ENCODE results near the gene NFKBIE.

NFKBIE gene

DNA sequence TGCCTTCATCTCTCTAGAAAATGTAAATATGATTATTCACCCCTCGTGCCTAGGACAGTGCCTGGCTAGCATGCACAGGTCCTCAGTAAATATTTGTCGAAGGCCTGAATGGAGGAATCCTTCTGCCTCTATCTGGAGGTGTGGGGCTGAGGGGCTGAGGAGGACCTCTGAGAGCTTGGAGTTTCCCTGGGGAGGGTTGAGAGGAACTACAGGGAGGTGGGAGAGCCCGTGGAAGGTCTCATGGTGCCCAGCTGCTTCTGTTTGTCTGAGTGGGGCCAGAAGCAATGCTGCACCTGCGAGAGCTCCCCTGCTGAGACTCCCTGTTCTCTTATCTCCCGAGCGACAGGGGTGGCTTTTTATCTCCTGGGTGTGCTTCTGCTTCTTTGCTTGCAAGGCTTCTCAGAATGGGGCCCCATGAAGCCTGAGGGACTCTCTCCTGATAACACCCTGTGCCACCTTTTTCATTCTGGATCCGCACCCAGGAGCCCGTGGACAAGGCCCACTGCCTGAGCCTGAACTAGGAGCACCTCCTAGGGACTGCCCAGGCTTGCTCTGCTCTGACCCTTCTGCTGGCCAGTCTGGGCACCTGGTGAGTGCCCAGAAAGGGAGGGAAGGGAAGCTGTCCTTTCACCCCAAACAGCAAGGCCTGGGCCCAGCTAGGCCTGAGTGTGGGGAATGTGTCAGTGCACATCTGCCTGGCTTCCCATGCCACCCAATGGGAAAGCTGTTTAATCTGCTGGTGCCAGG, 39.6 kb downstream of the NFKBIE start:
- peak overlapping the region in 1 of 2 donors; percentile 31 for H3K4me3 ChIP-seq (ENCODE audit: low read length in 2 of 2)
- H3K27me3 ChIP-seq (ENCODE audit: control insufficient read depth in 2 of 2, insufficient read depth in 2 of 2, low read length in 2 of 2), result no peaks in the 10 kb centered on the region
- peak overlapping the region in 1 of 2 donors; percentile 40 for H3K27ac ChIP-seq (ENCODE audit: low read depth in 2 of 2, low read length in 2 of 2)
- no peak overlapping the region for H3K9ac ChIP-seq (ENCODE audit: low read depth in 1 of 2, low read length in 2 of 2)
- peaks cover 0 to 3% of the 10 kb centered on the region in 2 donors for H3K36me3 ChIP-seq (ENCODE audit: control insufficient read depth in 2 of 2, insufficient read depth in 2 of 2, low read length in 2 of 2)
- H3K9me3 ChIP-seq (ENCODE audit: control insufficient read depth in 2 of 2, low read length in 2 of 2), result no peaks in the 10 kb centered on the region
- peaks cover 25 to 26% of the 10 kb centered on the region in 2 donors for H3K4me1 ChIP-seq (ENCODE audit: control insufficient read depth in 2 of 2, insufficient read depth in 2 of 2, low read length in 2 of 2)

DNA sequence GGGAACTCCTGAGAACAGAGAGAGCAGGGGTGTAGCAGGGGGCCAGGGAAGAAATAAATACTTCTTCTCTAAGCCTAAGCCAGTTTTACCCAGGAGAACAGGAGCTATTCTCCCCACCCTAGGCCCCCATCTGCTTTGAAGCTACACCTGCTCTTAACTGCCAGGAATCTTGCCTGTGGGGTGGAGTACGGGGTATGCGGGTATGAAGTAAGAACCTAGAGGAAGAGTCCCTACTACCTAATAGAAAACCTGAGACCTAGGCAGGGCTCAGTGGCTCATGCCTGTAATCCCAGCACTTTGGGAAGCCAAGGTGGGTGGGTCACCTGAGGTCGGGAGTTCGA, 40.4 kb downstream of the NFKBIE start:
- H3K9ac ChIP-seq (ENCODE audit: low read depth in 1 of 2, low read length in 2 of 2), result no peak overlapping the region
- H3K36me3 ChIP-seq (ENCODE audit: control insufficient read depth in 2 of 2, insufficient read depth in 2 of 2, low read length in 2 of 2), result peaks cover 0 to 2% of the 10 kb centered on the region in 2 donors
- H3K4me1 ChIP-seq (ENCODE audit: control insufficient read depth in 2 of 2, insufficient read depth in 2 of 2, low read length in 2 of 2), result peaks cover 27 to 29% of the 10 kb centered on the region in 2 donors
- H3K9me3 ChIP-seq (ENCODE audit: control insufficient read depth in 2 of 2, low read length in 2 of 2), result no peaks in the 10 kb centered on the region
- H3K27me3 ChIP-seq (ENCODE audit: control insufficient read depth in 2 of 2, insufficient read depth in 2 of 2, low read length in 2 of 2), result no peaks in the 10 kb centered on the region
- H3K27ac ChIP-seq (ENCODE audit: low read depth in 2 of 2, low read length in 2 of 2), result no peak overlapping the region
- no peak overlapping the region for H3K4me3 ChIP-seq (ENCODE audit: low read length in 2 of 2)

DNA sequence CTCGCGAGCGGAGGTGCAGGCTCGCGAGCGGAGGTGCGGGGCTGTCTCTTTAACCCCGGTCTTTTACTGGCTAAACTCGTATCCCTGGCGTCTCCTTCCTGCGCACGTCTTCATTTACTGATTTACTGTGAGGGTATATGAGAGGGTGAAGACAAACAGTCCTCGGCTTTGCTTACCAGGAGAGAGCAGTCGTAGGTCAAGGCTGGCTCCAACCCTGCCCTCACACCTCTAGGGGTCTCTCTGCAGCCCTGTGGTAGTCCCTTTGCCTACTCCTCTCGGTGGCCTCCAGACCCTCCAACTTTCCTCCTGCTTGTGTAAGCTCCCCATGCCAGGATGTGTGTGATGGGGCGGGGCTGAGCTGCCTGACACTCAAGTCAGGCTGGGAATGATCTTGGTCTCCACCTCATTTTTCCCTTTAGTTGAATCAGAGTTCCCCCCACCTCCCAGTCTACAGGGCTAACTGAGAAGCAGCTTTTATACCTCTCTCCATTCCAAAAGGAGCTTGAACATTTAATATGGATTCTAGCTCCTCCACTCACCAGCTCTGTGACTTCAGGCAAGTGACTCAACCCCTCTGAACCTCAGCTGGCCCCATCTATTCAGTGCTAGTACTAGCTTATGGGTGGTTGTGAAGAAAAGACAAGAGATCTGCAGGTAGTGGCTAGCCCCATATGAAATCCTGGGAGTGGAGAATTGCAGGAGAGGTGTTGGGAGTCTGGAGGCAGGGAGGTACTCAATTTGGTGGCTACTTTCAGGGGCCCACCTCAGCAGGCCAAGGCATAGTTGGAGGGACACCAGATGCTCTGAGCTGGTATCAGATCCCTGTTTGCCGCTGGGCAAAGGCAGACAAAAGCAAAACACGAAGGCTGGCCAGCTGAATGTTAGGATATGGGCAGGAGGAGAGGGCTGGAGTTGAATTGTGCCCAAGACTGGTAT, 41.1 kb downstream of the NFKBIE start:
- no peaks in the 10 kb centered on the region for H3K36me3 ChIP-seq (ENCODE audit: control insufficient read depth in 2 of 2, insufficient read depth in 2 of 2, low read length in 2 of 2)
- H3K27me3 ChIP-seq (ENCODE audit: control insufficient read depth in 2 of 2, insufficient read depth in 2 of 2, low read length in 2 of 2), result no peaks in the 10 kb centered on the region
- peaks cover 30 to 31% of the 10 kb centered on the region in 2 donors for H3K4me1 ChIP-seq (ENCODE audit: control insufficient read depth in 2 of 2, insufficient read depth in 2 of 2, low read length in 2 of 2)
- peak overlapping the region in 1 of 2 donors; percentile 48 for H3K27ac ChIP-seq (ENCODE audit: low read depth in 2 of 2, low read length in 2 of 2)
- peak overlapping the region; percentile 24 to 45 for H3K9ac ChIP-seq (ENCODE audit: low read depth in 1 of 2, low read length in 2 of 2)
- H3K9me3 ChIP-seq (ENCODE audit: control insufficient read depth in 2 of 2, low read length in 2 of 2), result no peaks in the 10 kb centered on the region
- peak overlapping the region; percentile 61 to 67 for H3K4me3 ChIP-seq (ENCODE audit: low read length in 2 of 2)

DNA sequence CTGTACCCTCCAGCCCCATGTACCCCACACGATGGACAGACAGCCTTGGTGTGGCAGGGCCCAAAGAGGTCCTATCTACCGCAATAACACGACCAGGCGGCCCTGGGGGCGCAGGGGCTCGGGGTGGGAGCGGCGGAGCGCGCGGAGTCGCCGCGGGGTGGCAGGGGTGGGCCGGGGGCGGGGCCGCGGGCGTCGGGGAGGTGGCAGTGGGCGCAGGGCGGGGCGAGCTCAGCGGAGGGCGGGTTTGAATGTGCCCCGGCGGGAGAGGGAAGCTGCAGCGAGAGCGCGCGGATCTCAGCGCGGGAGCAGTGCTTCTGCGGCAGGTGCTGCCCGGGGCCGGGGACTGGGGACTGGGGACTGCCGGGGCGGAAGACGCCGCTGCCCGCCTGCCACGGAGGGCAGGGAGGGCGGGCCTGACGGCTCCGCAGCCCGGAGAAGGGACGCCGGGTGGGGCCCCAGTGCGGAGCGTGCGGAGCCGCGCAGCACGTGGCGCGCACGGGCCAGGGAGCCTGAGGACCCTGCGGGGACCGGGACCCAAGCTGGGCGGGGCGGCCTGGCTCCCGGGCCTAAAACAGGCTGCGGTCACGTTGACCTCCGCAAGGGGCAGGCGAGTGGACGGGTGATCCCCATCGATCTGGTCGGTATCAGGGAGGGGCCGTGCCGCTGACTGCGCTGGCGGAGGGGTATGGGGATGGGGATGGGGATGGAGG, 41.9 kb downstream of the NFKBIE start, which contains the start of gene SLC29A1:
Gene SLC29A1 (plus strand): TSS at position 277 of the 710 bp plus-strand sequence. CDS start 3,719 bp downstream, outside the sequence.
- Histone ChIP-seq H3K4me1 (ENCODE audit: control insufficient read depth in 2 of 2, insufficient read depth in 2 of 2, low read length in 2 of 2) (peaks cover 35 to 37% of the 10 kb centered on the region in 2 donors), H3K9ac (ENCODE audit: low read depth in 1 of 2, low read length in 2 of 2) (peak within 1 kb of the TSS; percentile 24 to 45)

DNA sequence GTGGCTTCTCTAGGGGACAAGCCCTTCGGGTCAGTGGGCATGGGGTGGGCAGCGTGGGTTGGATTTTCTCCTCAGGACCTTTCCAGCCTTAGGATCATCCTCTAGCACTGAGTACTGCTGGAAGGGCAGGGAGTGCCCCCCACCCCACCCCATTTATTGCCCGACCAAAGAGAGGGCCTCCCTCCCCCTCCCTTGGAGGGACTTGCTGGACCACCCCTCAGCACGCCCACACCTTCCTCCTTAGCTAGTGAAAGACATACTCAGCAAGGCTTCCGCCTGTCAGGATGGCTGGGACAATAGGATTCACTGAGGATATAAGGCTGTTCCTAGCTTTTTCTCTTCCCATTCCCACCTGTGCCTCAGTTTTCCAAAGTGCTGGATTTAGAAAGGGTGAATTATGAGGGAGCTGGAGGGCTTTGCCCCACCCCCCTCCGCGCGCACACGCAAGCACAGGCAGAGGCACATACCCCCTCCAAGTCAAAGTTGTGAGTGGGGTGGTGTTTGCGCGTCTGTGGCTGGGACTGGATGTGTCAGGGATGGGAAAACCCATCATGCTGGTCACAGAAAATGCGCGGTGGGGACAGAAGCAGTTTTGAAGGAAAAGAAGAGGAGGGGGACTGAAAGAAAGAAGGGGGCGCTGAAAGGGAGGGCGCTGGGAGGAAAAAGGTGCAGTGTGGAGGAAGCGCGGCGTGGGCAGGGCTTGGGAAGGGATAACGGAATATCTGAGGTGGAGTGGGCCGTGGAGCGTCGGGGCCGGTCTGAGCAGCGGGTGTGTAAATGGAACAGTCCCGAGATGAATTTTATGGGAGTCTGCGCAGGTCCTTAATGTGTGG, 42.6 kb downstream of the NFKBIE start:
- H3K27ac ChIP-seq (ENCODE audit: low read depth in 2 of 2, low read length in 2 of 2), result peak overlapping the region in 1 of 2 donors; percentile 56
- peak overlapping the region; percentile 39 to 51 for H3K4me3 ChIP-seq (ENCODE audit: low read length in 2 of 2)
- no peaks in the 10 kb centered on the region for H3K36me3 ChIP-seq (ENCODE audit: control insufficient read depth in 2 of 2, insufficient read depth in 2 of 2, low read length in 2 of 2)
- H3K4me1 ChIP-seq (ENCODE audit: control insufficient read depth in 2 of 2, insufficient read depth in 2 of 2, low read length in 2 of 2), result peaks cover 39 to 44% of the 10 kb centered on the region in 2 donors
- no peaks in the 10 kb centered on the region for H3K9me3 ChIP-seq (ENCODE audit: control insufficient read depth in 2 of 2, low read length in 2 of 2)
- H3K27me3 ChIP-seq (ENCODE audit: control insufficient read depth in 2 of 2, insufficient read depth in 2 of 2, low read length in 2 of 2), result no peaks in the 10 kb centered on the region
- H3K9ac ChIP-seq (ENCODE audit: low read depth in 1 of 2, low read length in 2 of 2), result peak overlapping the region in 1 of 2 donors; percentile 37

More for the DNA sequence above, 41.9 kb downstream of the NFKBIE start, which contains the start of gene SLC29A1:
- Histone ChIP-seq H3K27me3 (ENCODE audit: control insufficient read depth in 2 of 2, insufficient read depth in 2 of 2, low read length in 2 of 2) (no peaks in the 10 kb centered on the region), H3K36me3 (ENCODE audit: control insufficient read depth in 2 of 2, insufficient read depth in 2 of 2, low read length in 2 of 2) (no peaks in the 10 kb centered on the region), H3K27ac (ENCODE audit: low read depth in 2 of 2, low read length in 2 of 2) (peak within 1 kb of the TSS in 1 of 2 donors; percentile 56), H3K4me3 (ENCODE audit: low read length in 2 of 2) (peak within 1 kb of the TSS; percentile 61 to 67), H3K9me3 (ENCODE audit: control insufficient read depth in 2 of 2, low read length in 2 of 2) (no peaks in the 10 kb centered on the region)

DNA sequence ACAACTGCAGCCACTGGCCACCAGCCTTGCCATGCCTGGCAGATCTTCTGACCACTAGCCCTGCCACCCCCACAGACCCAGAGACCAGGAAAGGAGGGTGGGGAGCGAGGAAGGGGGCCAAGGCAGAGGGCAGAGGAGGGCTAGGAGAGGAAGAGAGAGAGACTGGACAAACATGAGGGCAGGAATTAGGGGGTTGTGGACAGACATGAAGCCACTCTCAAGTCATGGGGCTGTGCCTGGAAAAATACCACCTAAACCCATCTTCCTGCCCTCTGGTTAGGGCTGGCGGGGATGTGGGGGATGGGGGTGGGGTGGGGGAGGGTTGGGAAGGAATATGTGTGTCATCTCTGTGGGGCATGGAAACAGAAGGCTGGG, 43.4 kb downstream of the NFKBIE start:
- Histone ChIP-seq H3K4me1 (ENCODE audit: control insufficient read depth in 2 of 2, insufficient read depth in 2 of 2, low read length in 2 of 2) (peaks cover 42 to 45% of the 10 kb centered on the region in 2 donors), H3K27ac (ENCODE audit: low read depth in 2 of 2, low read length in 2 of 2) (peak overlapping the region; percentile 70 to 81), H3K27me3 (ENCODE audit: control insufficient read depth in 2 of 2, insufficient read depth in 2 of 2, low read length in 2 of 2) (no peaks in the 10 kb centered on the region), H3K9ac (ENCODE audit: low read depth in 1 of 2, low read length in 2 of 2) (peak overlapping the region in 1 of 2 donors; percentile 26), H3K36me3 (ENCODE audit: control insufficient read depth in 2 of 2, insufficient read depth in 2 of 2, low read length in 2 of 2) (no peaks in the 10 kb centered on the region), H3K4me3 (ENCODE audit: low read length in 2 of 2) (peak overlapping the region in 1 of 2 donors; percentile 12), H3K9me3 (ENCODE audit: control insufficient read depth in 2 of 2, low read length in 2 of 2) (no peaks in the 10 kb centered on the region)

DNA sequence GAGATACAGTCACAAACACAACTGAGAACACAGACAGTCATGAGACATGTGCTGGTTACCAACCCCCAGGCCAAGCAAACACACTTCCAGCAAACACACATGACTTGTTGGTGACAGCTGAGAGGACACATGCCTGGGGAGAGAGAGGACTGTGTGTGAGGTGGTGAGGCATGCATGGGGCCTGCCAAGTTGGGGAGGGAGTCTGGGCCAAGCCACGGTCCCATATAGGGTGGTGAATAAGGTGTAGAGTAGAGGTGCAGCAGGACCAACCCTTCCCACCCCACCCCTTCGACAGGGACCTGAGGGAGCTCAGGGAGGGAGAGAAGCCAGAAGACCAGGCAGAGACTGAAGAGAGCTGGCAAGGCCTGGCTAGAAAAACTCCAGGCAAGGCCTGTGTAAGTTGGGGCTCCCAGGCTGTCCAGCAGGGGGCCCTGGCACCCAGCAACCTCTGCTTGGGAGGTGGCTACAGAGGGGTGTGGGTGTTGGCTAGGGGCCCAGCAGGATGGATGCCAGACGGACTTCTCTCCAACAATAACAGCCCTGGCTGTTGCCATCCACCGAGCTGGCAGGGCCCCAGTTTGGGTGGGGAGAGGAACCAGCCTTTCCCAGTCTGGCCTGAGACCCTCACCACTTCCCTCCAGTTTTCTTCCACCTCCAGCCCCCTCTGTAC, 43.9 kb downstream of the NFKBIE start:
- H3K36me3 ChIP-seq (ENCODE audit: control insufficient read depth in 2 of 2, insufficient read depth in 2 of 2, low read length in 2 of 2), result no peaks in the 10 kb centered on the region
- H3K4me1 ChIP-seq (ENCODE audit: control insufficient read depth in 2 of 2, insufficient read depth in 2 of 2, low read length in 2 of 2), result peaks cover 42 to 48% of the 10 kb centered on the region in 2 donors
- H3K27ac ChIP-seq (ENCODE audit: low read depth in 2 of 2, low read length in 2 of 2), result peak overlapping the region; percentile 70 to 81
- H3K9ac ChIP-seq (ENCODE audit: low read depth in 1 of 2, low read length in 2 of 2), result peak overlapping the region; percentile 20 to 56
- no peaks in the 10 kb centered on the region for H3K9me3 ChIP-seq (ENCODE audit: control insufficient read depth in 2 of 2, low read length in 2 of 2)
- peak overlapping the region in 1 of 2 donors; percentile 12 for H3K4me3 ChIP-seq (ENCODE audit: low read length in 2 of 2)
- no peaks in the 10 kb centered on the region for H3K27me3 ChIP-seq (ENCODE audit: control insufficient read depth in 2 of 2, insufficient read depth in 2 of 2, low read length in 2 of 2)

DNA sequence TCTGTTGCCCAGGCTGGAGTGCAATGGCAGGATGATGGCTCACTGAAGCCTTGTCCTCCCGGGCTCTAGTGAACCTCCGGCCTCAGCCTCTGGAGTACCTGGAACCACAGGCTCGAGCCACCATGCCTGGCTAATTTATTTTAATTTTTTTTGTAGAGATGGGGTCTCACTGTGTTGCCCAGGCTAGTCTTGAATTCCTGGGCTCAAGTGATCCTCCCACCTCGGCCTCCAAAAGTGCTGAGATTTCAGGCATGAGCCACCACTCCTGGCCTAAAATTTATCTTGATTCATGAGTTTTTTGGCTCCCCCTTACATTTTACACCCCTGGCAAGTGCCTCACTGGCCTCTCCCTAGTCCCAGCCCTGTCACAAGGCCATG, 44.4 kb downstream of the NFKBIE start:
- H3K4me1 ChIP-seq (ENCODE audit: control insufficient read depth in 2 of 2, insufficient read depth in 2 of 2, low read length in 2 of 2), result peaks cover 41 to 48% of the 10 kb centered on the region in 2 donors
- H3K27ac ChIP-seq (ENCODE audit: low read depth in 2 of 2, low read length in 2 of 2), result peak overlapping the region; percentile 70 to 81
- peak overlapping the region in 1 of 2 donors; percentile 2 for H3K4me3 ChIP-seq (ENCODE audit: low read length in 2 of 2)
- no peaks in the 10 kb centered on the region for H3K27me3 ChIP-seq (ENCODE audit: control insufficient read depth in 2 of 2, insufficient read depth in 2 of 2, low read length in 2 of 2)
- H3K36me3 ChIP-seq (ENCODE audit: control insufficient read depth in 2 of 2, insufficient read depth in 2 of 2, low read length in 2 of 2), result no peaks in the 10 kb centered on the region
- H3K9me3 ChIP-seq (ENCODE audit: control insufficient read depth in 2 of 2, low read length in 2 of 2), result no peaks in the 10 kb centered on the region
- H3K9ac ChIP-seq (ENCODE audit: low read depth in 1 of 2, low read length in 2 of 2), result peak overlapping the region; percentile 20 to 56
